ENCODE data around the gene ALOX12B.
"Not testable (repeated sequence)": the region's sequence is repeated elsewhere in the genome, so short reads cannot be mapped to it uniquely, and the experiment has no call there.

Gene ALOX12B

DNA sequence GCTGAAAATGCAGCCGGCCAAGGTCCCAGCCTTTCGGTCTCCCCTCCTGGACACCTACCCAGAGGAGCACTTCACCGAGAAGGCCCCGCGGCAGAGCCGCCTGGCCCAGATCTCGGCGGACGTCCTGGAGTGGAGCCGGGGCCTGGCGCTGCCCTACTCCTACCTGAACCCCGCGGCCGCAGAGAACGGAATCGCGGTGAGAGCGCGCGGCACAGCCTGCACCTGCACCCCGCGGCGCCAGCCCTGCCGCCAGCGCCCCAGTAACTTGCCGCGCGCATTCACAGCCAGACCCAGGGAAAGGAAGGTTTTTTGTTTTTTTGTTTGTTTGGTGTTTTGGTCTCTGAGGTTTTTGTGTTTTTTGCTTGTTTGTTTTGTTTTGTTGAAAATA, 15.2 kb downstream of the ALOX12B start:
- intact Hi-C loops (cut with DNase I) = no loop called here
- peak in 3 of 10 donors; percentile 50 to 72 (median 69) for DNase-seq

DNA sequence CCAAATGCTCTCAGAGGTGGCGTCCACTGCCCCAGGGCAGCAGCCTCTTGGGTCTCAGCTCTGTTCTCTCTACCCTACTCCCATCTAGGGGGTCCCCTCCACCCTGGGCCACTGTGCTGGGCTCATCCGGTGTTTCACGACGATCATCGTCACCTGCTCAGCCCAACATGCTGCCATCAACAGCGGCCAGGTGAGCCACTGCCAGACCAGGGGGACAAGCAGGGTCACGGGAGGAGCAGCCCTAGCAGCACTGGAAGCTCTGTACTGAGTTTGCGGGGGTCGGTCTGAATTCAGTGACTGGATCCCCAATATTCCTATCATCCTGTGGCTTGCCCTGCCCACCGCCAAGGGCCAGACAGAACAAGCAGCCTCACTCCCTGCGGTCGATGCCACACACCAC, 16.0 kb downstream of the ALOX12B start:
- intact Hi-C loops (cut with DNase I) = no loop called here
- peak in 2 of 10 donors; percentile 20 to 53 for DNase-seq

DNA sequence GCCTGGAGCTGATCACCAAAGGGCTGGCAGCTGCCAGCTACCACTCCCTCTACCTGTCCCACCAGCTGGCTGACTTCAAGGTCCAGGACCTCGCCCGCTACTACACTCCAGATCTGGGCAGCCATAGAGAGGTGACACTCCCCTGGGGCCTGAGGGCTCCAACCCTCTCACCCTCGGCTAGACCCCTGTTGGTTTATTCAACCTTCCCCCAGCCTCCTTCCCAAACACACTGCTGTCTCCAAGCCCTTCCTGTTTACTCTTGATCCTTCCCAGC, 18.0 kb downstream of the ALOX12B start:
- intact Hi-C loops (cut with DNase I) = no loop called here

DNA sequence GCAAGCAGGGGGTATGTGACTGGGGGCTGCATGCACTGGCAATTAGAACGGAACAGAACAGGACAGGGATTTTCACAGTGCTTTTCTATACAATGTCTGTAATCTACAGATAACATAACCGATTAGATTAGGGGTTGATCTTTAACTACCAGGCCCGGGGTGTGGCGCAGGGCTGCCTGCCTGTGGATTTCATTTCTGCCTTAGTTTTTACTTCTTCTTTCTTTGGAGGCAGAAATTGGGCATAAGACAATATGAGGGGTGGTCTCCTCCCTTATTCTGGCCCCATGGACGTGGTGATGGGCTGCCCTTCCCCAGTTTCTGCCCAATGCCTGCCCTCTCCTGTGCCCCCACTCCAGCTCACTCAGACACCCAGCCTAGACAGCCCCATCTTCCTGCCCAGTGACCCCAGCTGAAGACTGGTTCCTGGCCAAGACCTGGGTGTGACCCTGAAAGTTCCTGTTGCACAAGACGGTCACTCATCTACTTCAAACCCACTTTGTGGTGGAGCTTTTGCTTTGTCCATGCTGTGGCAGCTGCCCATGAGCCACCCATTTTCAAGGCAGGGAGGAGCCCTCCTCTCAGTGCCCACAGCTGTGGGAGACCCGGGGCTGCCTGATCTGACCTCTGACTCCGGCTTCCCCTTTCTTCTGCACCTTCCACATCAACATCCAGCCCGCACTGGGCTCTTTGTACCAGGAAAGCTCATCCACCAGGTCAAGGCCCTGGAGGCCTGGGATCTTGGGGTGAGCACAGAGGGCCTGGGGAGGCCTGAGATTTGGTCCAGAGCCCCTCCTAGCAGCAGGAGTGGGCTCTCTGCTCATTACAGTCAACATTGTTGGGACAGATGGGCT, 18.6 kb downstream of the ALOX12B start:
- DNase-seq = peak in 2 of 10 donors; percentile 27 to 53
- intact Hi-C loops (cut with DNase I) = no loop called here

More for the DNA sequence above, 18.0 kb downstream of the ALOX12B start:
- peak in 1 of 10 donors; percentile 56 for DNase-seq

DNA sequence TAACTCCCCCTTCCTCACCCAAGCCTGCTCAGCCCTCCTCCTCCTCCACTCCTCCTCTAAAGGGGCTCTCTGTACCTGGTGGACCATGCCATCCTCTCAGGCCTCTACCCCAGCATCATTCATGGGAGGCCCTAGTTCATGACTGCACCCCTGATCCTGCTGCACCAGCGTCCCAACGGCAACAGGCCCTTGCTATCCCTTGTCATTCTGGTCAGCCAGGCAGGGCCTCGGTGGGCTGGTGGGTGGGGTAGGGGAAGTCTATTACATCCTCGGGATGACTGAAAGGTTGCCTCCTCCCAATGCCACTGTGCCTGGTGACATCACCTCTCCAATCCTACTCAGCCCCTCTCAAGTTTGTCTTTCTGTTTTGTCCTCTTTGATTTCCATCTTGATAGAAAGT, 19.7 kb downstream of the ALOX12B start:
- intact Hi-C loops (cut with DNase I) = no loop called here
- peak in 3 of 10 donors; percentile 30 to 75 (median 63) for DNase-seq

DNA sequence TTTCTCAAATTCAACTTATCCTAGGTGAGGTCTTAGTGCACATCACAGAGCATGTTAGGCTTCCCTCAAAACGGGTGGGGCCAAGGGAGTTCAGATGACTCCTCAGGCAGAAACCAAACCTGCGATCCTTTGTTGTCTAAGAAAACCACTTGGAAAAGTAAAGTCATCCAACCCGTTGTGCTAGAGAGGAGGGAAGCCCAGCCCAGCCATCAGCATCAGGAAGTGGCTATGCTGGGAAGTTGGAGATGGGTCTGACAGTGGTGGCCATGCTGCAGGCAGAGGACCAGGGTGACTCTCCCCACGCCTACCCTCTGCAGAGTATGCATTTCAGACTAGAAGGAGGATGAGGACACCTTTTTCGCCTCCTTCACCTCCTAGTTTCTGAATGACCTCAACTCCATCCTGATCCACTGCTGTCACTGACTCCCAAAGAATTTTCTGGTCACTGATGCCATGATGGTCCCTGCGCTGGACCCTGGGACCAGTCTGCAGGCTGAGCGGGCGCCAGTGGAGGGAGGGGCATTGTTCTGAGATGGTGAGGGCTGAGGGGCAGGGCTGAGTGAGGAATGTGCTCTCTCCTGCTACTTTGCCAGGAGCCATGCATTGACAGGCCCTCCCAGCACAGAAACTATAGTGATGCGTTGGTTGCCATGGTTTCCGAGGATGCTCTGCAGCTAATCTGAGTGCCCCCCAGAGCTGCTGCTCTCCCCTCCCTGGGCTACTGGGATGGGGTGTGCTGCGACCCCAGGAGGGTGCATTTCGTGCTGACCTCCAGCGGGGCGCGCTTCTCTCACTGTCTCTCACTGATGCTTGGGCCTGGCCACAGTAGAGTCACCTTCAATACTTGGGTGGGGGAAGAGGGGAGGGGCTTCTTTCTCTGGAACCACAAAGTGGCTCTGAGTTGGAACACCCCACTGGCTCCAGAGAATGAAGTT, 20.4 kb downstream of the ALOX12B start:
- DNase-seq = peak in 3 of 10 donors; percentile 26 to 54 (median 32)
- intact Hi-C loops (cut with DNase I) = no loop called here

DNA sequence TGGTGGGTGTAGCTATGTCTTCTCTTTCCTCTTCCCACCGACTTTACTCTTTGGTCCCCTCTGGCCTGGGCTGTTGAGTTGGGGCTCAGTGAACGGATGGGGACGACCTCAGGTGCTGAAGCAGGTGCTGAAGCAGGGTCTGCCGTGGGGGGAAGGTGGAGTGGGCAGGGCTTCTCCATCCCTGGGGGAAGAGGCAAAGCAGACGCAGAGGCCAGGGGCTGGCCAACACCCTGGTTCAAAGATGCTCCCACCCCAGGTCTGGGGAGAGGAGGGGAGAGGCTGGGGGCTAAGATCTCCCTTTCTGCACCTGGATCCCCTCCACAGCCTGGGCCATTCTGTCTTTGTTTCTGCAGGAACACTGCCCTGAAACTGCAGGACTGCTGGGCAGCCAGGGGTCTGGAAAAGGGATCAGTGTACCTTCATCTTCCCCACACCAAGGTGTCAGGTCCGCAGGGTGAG, 22.9 kb downstream of the ALOX12B start:
- intact Hi-C loops (cut with DNase I) = no loop called here
- peak in 3 of 10 donors; percentile 41 to 64 (median 60) for DNase-seq

DNA sequence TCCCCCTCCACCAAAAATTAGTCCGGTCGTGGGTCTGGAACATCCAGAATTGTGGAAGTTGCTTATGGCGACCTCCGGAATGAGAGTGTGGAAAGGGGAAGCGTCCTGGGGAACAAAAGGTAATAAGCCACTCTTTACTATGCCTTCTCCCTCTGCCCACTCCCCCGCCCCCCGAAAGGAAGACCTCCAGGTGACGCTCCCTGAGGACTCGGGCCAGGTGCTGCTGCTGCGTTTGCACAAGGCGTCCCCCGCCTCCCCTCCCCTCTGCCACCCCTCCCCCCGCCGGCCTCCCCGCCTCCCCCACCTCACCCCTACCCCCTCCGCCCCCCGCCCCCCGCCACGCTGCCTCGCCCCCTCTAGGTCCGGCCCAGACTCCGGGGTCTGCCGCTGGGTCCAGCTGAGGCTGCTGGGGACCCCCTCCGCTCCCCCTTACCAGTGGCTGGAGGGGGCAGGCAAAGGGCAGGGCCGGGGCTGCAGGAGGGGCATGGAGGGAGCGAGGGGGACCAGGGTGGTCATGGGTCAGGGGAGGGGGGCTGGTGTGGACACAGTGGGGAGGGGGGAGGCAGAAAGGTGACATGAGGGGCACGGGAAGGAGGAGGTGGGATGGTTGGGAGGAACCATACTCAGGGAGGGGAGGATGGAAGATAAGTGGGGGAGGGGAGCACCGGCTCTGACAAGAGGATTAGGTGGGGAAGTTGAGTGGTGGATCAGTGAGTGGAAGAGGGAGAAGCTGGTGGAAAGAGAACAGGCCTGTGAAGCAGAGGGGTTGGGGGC, 23.6 kb downstream of the ALOX12B start:
- DNase-seq = peak in 3 of 10 donors; percentile 12 to 55 (median 33)
- intact Hi-C loops (cut with DNase I) = no loop called here

DNA sequence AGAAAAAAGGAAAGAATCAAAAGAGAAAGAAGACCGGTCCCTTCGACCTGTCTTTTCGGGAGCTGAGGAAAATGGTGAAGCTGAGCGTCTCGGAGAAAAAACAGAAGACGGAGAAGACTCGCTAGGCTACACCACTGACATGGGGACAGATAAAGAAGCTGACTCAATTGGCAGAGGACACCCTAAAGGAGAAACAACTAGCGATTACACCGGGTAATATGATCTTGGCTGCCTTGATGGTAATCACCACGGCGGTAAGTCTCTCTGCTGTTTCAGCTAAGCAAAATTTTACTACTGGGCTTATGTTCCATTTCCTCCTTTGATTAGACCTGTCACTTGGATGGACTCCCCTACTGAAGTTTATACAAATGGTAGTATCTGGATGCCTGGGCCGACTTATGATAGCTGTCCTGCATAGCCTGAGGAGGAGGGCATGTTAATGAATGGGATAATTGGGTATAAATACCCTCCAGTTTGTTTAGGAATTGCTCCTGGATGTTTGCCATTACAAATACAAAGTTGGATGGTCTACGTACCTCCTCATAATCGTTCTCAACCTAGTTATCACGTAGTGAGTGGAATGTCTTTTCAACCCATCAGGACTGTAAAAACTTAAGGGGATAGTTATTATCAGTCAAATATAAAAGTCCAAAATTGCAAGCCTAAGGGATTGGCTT, 24.6 kb downstream of the ALOX12B start:
- no peak for DNase-seq
- intact Hi-C loops (cut with DNase I) = no loop called here

DNA sequence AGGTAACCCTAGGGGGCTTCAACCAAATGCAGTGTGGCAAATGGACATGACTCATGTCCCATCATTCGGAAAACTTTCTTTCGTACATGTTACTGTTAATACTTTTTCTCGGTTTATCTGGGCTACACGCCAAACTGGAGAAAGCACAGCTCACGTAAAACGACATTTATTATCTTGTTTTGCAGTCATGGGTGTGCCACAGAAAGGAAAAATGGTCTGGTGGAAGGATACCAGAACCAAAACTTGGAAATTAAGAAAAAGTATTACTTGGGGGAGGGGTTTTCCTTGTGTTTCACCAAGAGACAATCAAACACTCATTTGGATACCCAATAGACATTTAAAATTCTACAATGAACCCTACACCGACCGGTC, 25.1 kb downstream of the ALOX12B start:
- intact Hi-C loops (cut with DNase I) = no loop called here
- peak in 1 of 10 donors; percentile 2 for DNase-seq

DNA sequence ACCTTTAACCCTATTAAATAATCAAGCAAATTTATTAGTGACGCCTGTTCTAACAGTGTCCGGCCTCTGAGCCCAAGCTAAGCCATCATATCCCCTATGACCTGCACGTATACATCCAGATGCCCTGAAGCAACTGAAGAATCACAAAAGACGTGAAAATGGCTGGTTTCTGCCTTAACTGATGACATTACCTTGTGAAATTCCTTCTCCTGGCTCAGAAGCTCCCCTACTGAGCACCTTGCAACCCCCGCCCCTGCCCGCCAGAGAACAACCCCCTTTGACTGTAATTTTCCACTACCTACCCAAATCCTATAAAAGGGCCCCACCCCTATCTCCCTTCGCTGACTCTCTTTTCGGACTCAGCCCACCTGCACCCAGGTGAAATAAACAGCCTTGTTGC, 25.7 kb downstream of the ALOX12B start:
- DNase-seq; intact Hi-C loops (cut with DNase I): not testable (repeated sequence)

DNA sequence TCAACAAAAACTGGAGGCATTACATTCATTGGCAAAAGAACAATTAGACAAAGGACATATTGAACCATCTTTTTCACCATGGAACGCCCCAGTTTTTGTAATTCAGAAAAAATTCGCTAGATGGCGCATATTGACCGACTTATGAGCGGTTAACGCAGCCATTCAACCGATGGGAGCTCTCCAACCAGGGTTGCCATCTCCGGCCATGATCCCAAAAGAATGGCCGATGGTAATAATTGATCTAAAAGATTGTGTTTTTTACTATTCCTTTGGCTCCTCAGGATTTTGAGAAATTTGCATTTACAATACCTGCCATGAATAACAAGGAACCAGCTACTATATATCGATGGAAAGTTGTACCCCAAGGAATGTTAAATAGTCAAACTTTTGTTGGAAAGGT, 27.2 kb downstream of the ALOX12B start:
- DNase-seq = peak in 6 of 10 donors; percentile 47 to 86 (median 55)

DNA sequence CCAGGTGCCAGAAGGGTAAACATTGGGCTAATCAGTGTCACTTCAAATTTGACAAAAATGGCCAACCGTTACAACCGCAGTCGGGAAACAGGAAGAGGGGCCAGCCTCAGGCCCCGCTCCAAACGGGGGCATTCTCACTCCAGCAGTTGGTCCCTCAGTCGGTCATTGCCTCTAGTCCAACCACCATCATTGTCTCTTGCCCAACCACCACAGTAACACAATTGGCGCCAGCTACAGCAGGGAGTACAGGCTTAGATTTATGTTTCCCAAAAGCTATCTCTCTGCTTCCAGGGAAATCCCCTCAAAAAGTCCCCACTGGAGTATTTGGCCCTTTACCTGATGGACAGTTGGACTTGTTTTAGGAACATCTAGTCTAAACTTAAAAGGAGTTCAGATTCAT, 28.4 kb downstream of the ALOX12B start:
- intact Hi-C loops (cut with DNase I) = loop anchor here (5.0 kb wide), 2 partner anchors 67 to 192 kb away; no protein-coding TSS in a partner anchor
- DNase-seq = no peak

More for the DNA sequence above, 27.2 kb downstream of the ALOX12B start:
- intact Hi-C loops (cut with DNase I) = no loop called here

DNA sequence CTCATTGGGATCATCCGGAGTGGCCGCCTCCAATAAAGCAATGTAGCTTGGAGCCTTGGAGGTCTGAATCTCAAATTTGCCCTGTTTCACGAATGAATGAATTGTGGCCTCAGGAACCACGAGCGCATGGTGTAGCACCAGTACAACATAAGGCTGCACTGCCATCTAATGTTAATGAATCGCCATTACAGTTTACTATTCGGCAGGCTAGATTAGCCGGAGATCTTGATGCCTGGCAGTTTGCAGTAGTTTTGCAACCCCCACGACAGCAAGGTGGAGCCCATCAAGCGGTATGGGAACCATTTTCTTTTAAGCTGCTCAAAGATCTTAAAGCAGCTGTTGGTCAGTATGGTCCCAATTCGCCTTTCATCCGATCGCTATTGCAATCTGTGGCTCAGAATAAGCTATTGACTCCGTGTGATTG, 29.8 kb downstream of the ALOX12B start:
- DNase-seq = peak in 4 of 10 donors; percentile 15 to 31 (median 24)
- intact Hi-C loops (cut with DNase I) = loop anchor here (5.0 kb wide), 2 partner anchors 65 to 190 kb away; no protein-coding TSS in a partner anchor

DNA sequence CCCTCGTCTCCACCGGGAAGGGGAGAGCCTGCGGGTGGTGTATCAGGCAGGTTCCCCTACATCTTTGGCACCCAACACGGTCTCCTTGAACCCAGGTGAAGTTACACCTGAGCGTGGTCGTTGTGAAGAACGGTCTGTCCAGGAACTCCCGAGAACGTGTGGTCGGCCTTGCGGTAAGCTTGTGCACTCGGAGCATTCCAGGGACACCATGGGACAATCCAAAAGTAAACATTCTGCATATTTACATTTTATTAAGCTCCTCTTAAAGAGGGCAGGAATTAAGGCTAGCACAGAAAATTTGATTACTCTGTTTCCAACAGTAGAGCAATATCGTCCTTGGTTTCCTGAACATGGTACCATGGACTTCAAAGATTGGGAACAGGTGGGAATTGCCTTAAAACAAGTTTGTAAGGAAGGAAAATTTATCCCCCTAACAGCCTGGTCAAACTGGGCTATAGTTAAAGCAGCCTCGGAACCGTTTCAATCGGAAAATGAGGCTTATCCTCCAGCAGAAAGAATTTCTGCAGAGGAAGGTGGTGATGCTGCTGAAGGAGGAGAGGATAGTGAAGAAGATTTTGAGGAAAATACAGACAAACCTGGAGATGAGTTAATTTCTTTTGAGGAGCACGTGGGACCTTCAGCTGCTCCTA, 30.4 kb downstream of the ALOX12B start:
- DNase-seq = peak in 1 of 10 donors; percentile 69
- intact Hi-C loops (cut with DNase I) = loop anchor here (5.0 kb wide), 2 partner anchors 65 to 190 kb away; no protein-coding TSS in a partner anchor

DNA sequence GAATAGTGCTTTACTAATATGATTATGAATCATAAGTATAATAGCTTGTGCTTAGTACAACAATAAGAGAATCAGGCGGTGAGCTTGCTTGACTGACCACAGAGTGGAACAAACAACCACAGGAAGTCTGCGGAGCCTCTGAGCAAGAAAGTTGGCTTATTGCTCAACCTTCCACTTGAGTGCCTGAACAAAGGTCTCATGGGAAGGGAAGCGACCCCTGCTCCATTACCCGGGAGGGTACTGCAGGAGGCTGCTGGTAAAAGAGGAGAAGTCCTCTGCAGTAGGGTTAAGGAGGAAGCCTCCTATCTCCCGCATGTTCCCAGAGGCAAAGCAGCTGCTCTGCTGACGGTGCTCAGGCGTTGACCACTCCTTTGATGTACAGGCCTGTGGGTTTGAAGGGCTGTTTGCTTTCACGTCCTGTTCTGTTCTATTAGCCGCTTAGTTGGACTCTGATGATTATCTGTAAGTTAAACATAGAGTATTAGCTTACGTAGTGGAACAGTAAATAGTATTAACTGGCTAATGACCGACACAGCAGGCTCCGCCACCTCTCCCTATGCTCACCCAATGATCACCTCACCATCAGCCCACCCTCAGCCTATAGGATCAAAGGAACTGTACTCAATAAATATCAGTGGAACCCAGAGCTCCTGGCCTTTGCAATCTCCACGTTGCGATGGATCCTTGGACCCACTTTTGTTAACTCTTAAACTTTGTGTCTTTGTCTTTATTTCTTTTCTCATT, 31.1 kb downstream of the ALOX12B start:
- intact Hi-C loops (cut with DNase I) = loop anchor here (5.0 kb wide), 2 partner anchors 64 to 189 kb away; no protein-coding TSS in a partner anchor

DNA sequence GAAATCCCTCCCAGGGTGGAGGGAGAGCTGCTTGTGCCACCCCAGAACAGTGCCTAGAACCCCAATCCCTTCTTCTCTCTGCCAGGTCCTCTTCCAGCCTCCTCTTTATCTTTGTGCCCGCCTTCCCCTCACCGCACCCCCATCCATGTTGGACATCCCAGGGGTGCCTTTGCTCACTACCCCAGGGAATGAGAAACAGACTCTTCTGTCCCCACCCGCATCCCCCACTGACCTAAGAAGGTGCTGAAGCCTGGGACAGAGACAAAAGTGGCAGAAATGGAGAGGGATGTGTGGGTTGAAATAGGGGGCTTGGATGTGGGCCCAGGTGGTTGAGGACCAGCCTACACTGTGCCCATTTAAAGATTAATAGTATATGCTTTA, 31.7 kb downstream of the ALOX12B start:
- intact Hi-C loops (cut with DNase I) = loop anchor here (5.0 kb wide), 2 partner anchors 64 to 189 kb away; no protein-coding TSS in a partner anchor
- DNase-seq = no peak

More for the DNA sequence above, 31.1 kb downstream of the ALOX12B start:
- peak in 2 of 10 donors; percentile 36 for DNase-seq

DNA sequence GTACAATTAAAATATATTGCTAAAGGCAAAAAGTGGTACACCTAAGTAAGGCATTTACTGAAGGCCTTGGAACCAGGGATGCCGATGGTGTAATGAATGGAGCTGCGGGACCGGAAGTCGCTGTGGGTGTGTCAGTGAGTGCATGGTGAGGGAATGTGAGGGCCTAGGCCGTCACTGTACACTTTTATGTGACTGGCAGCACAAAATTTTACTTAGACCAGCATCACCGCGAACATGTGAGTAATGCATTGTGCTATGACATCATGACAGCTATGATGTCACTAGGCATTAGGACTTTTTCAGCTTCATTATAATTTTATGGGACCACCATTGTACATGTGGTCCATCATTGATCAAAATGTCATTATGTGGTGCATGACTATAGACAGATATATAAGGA, 33.9 kb downstream of the ALOX12B start:
- no peak for DNase-seq
- intact Hi-C loops (cut with DNase I) = no loop called here
